AG20443 (cell line): ENCODE measurements around the gene ERMAP.
"Not testable (repeated sequence)": the region's sequence is repeated elsewhere in the genome, so short reads cannot be mapped to it uniquely, and the experiment has no call there.

Source experiments
- DNase-seq: peaks from one replicate; pipeline ENCODE4 v3.0.0; 2012; ENCODE audit warnings: low spot score, mixed read lengths

ERMAP gene

GRCh38 chr1:42845866-42846256, 28.9 kb downstream of the ERMAP start:
- no peak for DNase-seq

GRCh38 chr1:42846257-42847110, 29.6 kb downstream of the ERMAP start, which contains the start of gene ZNF691:
Gene ZNF691, plus strand, starts transcription at chr1:42846613. Its CDS starts 3,046 bp downstream, at chr1:42849659.
- peak; percentile 99 for DNase-seq

DNA sequence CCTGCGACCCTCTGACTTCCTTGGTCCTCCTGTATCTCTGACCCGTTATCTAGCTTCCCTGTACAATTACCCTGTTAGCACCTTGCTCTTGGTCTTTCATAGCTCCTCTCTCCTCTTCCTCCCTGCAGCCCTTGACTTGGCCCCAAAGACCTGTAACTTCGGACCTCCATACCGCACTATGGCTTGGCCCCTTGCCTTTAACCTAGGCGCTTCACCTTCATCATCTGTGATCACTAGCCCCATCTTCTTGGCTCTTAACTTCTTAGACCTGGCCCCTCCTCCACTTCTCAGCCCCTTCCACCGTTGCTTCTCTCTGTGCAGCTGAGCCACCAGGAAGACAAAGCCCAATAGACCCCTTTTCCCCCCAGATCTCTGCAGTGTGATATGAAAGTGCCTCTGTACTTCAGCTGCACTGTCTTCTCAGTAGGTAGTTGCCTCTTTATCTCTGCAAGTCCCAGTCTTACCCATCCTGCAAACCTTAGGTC, 30.2 kb downstream of the ERMAP start:
- DNase-seq = no peak

DNA sequence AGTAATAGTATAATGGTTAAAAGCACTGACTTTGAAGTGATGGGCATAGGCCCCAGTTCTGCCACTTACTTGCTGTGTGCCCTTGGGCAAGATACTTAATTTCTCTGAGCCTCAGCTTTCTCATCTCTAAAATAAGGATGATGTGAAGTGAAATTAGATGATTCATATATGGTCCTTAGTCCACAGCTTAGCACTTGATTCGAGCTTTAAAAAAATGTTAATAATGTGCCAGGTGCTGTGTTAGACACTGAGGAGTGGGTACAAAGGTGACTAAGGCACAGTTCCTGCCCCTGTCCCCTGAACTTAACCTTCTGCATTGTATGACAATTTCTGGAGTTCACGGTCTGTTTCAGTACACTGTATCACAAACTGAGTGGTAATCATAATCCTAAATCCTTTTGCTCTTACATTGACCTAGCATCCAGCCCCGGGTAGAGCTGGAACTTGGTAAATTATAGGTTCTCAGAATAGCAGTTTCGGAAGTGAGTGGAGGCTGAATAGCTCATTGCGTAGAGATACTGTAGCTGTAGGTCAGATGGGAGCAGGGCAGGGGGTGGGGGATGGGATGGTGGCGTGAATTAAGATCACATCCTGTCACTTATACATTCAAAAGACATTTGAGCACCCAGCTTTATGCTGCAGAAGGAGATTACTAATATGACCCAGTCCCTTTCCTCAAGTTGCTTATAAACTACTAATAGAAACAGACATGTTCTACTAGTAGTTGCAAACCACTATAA, 31.0 kb downstream of the ERMAP start:
- DNase-seq = no peak

GRCh38 chr1:42848823-42849537, 32.1 kb downstream of the ERMAP start:
- no peak for DNase-seq

- DNase-seq = no peak
Measured at GRCh38 chr1:42849944-42850343, 33.0 kb downstream of the ERMAP start.

DNA sequence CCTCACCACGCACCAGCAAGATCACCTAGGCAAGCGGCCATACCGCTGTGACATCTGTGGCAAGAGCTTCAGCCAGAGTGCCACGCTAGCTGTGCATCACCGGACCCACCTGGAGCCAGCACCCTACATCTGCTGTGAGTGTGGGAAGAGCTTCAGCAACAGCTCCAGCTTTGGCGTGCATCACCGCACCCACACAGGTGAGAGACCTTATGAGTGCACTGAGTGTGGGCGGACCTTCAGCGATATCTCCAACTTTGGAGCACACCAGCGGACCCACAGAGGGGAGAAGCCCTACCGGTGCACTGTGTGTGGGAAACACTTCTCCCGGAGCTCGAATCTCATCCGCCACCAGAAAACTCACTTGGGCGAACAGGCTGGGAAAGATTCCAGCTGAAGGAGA, 34.5 kb downstream of the ERMAP start:
- DNase-seq = no peak

DNA sequence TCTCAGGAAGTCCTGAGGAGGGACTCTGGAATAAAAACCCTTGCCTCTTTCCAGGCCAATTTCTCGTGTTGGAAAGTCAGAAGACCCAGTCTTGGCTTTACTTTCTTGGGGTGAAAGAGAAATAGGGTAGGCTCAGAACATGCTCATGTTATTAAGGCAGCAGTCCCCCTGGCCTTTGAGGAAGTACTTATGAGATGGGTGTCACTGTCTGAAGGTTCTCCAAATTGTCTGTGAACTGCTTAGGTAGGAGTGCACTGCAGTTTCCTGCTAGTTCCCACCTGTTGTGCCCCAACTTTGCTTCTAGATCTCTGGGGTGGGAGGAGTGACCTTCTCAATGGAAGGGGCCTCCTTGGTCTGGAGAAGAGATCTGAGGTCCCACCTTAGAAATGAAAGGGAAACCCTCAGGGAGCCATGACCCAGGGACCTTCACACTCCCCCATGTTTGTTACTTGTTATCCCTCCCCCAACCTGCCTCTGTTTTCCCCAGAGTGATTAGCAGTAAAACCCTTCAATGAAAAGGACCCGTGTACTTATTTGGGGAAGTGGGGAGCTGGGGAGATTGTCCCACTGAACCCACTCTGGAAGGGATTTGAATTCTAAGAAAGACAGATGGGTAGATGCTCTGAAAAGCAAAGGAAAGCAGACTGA, 35.2 kb downstream of the ERMAP start:
- no peak for DNase-seq

DNA sequence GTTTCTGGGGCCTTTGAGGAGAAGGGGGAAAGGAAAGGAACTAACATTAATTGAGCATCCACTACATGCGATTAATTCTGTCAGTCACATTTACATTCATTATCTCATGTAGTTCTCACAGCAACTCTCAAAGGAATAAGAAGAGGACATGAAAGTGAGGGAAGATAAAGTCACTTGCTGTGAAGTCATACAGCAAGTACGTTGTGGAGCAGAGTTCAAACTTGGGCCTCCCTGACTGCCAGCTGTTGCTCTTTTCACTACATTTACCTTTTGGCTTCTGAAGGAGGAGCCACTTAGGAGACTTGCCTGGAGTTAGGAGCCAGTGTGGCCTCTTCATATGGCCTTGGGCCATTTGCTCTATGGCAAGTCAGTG, 35.7 kb downstream of the ERMAP start:
- no peak for DNase-seq

GRCh38 chr1:42853116-42853884, 36.4 kb downstream of the ERMAP start:
- DNase-seq = no peak

- DNase-seq = not testable (repeated sequence)
Measured at GRCh38 chr1:42856554-42856953, 39.6 kb downstream of the ERMAP start.

DNA sequence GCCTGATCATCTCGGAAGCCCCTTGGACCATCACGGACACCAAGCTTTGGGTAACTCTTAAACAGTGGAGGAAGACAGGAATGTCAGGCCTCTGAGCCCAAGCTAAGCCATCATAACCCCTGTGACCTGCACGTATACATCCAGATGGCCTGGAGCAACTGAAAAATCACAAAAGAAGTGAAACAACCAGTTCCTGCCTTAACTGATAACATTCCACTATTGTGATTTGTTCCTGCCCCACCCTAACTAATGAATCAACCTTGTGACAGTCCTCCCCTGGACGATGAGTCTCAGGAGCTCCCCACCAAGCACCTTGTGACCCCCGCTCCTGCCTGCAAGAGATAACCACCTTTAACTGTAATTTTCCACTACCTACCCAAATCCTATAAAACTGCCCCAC, 42.4 kb downstream of the ERMAP start:
- not testable (repeated sequence) for DNase-seq

DNA sequence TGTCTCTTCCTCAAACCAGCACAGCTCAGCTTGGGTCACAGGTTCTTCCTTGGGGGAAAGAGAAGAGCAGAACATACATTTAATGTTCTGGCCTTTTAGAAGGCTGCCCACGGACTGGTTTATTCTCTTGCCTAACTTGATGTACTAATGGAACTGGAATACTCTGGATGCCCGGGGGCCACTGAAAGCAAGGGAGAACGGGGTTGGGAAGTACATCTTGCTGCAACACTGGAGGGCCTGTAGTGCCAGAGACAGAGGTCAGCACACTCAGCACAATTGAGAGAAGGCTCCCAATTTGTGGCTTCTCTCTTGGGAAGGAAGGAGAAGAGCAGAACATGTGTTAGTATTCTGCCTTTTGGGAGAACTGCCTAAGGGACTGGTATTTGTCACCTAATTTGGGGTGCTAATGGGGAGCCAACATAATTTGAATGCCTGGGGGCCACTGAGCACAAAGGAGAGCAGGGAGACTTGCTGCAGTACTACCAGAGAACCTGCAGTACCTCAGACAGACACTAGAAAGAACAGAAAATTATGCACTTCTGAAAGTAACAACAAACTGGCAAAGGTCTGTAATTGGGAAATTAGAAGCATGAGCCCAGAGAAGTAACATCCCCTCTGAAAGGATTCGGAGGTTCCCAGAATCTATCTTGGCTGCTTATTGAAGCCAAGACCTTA, 43.6 kb downstream of the ERMAP start:
- no peak for DNase-seq

DNA sequence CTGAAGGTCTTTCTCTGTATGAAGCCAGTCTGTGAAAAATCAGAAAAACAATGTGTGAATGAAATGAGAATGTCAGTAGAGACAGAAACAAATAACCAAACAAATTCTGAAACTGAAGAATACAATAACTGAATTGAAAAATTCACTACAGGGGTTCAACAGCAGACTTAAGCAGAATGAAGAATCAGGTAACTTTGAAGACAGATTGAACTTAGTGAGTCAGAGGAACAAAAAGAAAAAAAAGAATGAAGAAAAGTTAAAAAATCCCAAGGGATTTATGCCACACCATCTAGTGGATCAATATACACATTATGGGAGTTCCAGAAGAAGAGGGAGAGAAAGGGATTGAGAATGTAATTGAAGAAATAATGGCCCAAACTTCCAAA, 44.1 kb downstream of the ERMAP start:
- DNase-seq = no peak

DNA sequence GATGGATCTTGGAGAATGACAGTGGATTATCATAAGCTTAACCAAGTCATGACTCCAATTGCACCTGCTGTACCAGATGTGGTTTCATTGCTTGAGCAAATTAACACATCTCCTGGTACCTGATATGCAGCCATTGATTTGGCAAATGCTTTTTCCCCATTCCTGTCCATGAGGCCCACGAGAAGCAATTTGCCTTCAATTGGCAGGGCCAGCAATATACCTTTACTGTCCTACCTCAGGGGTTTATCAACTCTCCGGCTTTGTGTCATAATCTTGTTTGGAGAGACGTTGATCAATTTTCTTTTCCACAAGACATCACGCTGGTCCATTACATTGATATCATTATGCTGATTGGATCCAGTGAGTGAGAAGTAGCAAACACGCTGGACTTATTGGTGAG, 49.6 kb downstream of the ERMAP start:
- DNase-seq = no peak

- DNase-seq = not testable (repeated sequence)
Measured at GRCh38 chr1:42868466-42868865, 51.5 kb downstream of the ERMAP start.

DNA sequence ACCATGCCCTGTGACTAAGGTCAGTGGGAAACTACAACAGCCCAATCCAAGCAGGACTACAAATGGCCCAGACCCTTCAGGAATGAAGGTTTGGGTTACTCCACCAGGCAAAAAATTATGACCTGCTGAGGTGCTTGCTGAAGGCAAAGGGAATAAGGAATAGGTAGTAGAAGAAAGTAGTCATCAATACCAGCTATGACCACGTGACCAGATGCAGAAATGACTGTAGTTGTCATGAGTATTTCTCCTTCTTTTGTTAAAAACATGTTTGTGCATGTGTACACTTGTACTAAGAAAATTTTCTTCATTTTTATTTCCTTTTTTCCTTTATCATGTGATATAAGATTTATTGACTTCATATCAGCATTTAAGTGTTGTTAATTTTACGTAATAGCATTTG, 52.3 kb downstream of the ERMAP start:
- not testable (repeated sequence) for DNase-seq

DNA sequence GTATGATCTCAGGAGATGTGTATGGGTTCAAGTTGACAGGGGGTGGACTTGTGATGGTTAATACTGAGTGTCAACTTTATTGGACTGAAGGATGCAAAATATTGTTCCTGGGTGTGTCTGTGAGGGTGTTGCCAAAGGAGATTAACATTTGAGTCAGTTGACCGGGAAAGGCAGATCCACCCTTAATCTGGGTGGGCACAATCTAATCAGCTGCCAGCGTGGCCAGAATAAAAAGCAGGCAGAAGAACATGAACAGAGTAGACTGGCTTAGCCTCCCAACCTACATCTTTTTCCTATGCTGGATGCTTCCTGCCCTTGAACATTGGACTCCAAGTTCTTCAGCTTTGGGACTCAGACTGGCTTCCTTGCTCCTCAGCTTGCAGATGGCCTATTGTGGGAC, 52.8 kb downstream of the ERMAP start:
- not testable (repeated sequence) for DNase-seq

DNA sequence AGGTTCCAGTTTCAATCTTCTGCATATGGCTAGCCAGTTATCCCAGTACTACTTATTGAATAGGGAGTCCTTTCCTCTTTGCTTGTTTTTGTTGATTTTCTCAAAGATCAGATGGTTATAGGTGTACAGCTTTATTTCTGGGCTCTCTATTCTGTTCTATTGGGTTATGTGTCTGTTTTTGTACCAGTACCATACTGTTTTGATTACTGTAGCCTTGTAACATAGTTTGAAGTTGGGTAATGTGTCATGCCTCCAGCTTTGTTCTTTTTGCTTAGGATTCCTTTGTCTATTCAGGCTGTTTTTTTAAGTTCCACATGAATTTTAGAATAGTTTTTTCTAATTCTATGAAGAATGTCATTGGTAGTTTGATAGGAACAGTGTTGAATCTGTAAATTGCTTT, 56.2 kb downstream of the ERMAP start:
- DNase-seq = not testable (repeated sequence)

DNA sequence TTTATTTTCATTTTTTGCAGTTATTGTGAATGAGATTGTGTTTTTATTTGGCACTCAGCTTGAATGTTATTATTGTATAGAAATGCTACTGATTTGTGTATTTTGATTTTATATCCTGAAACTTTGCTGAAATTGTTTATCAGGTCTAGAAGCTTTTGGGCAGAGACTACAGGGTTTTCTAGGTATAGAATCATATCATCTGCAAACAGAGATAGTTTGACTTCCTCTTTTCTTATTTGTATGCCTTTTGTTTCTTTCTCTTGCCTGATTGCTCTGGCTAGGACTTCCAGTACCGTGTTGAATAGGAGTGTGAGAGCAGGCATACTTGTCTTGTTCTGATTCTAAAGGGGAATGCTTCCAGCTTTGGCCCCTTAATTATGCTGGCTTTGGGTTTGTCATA, 56.7 kb downstream of the ERMAP start:
- DNase-seq = no peak

DNA sequence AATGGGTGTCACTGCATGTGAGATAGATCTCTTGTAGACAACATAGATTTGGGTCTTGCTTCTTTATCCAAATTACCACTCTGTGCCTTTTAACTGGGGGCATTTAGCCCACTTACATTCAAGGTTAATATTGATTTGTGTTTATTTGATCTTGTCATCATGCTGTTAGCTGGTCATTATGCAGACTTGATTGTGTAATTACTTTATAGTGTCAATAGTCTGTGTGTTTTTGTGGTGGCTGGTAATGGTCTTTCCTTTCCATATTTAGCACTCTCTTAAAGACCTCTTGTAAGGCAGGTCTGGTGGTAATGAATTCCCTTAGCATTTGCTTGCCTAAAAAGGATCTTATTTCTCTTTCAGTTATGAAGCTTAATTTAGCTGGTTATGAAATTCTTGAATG, 59.1 kb downstream of the ERMAP start:
- no peak for DNase-seq
